ENCODE data around the gene PDILT.

The PDILT gene

DNA sequence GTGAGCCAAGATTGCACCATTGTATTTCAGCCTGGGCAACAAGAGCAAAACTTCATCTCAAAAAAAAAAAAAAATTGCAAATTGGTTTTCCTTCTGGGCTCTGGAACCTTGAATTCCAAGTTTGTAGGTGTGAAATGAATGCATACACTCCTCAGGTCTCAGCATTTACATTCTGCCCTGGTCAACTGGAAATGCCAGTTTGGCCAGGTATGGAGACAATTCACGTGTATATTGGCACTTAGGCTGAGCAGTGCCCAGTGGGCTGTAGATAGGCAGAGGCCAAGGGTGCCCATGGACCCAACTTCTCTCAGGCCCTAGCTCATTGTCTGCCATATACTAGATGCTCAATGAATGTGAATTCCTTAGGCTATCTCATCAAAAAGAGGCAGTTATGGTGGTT is 15.7 kb downstream of the PDILT start:
- no peak for DNase-seq (ENCODE audit: low read depth, low spot score)
- Histone ChIP-seq H3K27me3 (ENCODE audit: control insufficient read depth, insufficient read depth, low read length) (no peaks in the 10 kb centered on the region), H3K36me3 (ENCODE audit: control insufficient read depth, insufficient read depth, low read length) (no peaks in the 10 kb centered on the region), H3K9me3 (ENCODE audit: control insufficient read depth, insufficient read depth, low read length) (no peaks in the 10 kb centered on the region), H3K27ac (ENCODE audit: low read length) (no peak overlapping the region), H3K4me3 (ENCODE audit: low read length) (no peak overlapping the region), H3K4me1 (ENCODE audit: control insufficient read depth, insufficient read depth, low read length) (no peaks in the 10 kb centered on the region)
- WGBS (ENCODE audit: insufficient coverage, insufficient read length): no CpG with 5 or more reads among the region's 1 CpG

DNA sequence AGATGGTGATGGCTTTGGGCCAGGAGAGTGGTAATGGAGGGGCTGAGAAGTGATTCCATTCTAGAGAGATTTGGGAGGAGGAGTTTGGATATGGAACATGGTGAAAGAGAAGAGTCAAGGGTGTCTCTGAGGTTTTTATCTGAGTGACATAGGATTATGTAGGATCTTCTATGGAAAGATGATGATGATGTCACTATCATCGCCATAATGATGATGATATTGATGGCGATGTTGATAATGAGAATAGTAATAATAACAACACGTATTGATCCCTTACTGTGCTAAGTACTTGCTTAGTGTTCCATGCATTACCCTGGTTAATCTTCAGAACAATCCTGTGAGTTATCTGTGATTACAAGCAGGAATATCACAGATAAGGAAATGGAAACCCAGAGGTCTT is 16.6 kb downstream of the PDILT start:
- Histone ChIP-seq H3K4me1 (ENCODE audit: control insufficient read depth, insufficient read depth, low read length) (no peaks in the 10 kb centered on the region), H3K4me3 (ENCODE audit: low read length) (no peak overlapping the region), H3K27ac (ENCODE audit: low read length) (no peak overlapping the region), H3K36me3 (ENCODE audit: control insufficient read depth, insufficient read depth, low read length) (no peaks in the 10 kb centered on the region), H3K9me3 (ENCODE audit: control insufficient read depth, insufficient read depth, low read length) (no peaks in the 10 kb centered on the region), H3K27me3 (ENCODE audit: control insufficient read depth, insufficient read depth, low read length) (no peaks in the 10 kb centered on the region)
- no CpG with 5 or more reads among the region's 3 CpGs for WGBS (ENCODE audit: insufficient coverage, insufficient read length)
- no peak for DNase-seq (ENCODE audit: low read depth, low spot score)

DNA sequence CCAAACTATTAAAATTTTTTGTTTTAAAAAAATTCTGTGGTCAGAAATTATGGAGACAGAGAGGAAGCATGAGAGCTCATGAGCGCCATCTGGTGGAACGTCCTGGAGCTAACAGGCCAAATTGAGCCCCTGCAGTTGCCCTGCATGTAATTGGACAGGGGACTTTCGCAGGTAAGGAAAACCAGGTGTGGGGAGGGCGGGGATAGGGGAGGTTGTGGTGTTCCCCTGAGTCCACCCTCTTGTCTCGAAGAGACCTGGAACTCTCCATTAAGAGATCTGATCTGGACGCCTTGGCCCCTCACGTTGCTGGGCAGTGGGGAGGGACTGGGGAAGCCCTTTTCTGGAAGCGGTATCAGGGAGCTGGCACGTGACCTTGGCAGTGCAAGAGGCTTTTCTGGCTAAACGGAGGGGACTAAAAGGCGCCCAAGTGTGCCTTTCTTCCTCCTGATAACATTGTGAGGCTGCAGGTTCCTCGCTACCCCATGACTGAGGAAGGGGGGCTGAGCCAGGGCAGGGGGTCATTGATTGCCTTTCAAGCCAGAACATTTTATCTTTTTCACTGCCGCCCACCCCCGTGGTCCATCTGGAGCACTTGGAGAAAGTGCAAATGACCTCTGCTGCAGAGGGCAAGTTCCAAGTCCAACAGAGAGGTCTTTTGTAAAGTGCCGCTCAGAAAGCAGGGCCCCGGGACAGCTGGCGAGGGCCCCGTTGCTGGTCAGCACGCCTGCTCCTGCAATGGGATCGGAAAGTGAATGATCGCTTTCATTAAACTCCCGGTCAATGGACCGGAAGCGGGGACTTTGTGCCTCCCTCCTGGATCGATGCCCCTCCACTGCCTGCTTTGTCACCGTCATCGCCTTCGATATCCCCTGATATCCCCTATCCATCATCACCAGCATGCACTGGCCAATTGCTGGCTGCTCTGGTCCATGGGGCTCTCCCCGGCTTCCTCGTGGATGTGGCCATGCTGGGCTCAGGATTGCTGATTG is 18.4 kb downstream of the PDILT start:
- no CpG with 5 or more reads among the region's 30 CpGs for WGBS (ENCODE audit: insufficient coverage, insufficient read length)
- Histone ChIP-seq H3K4me3 (ENCODE audit: low read length) (peak overlapping the region; percentile 24; the same call in 1 of the 2 replicates), H3K27me3 (ENCODE audit: control insufficient read depth, insufficient read depth, low read length) (no peaks in the 10 kb centered on the region), H3K36me3 (ENCODE audit: control insufficient read depth, insufficient read depth, low read length) (no peaks in the 10 kb centered on the region), H3K4me1 (ENCODE audit: control insufficient read depth, insufficient read depth, low read length) (no peaks in the 10 kb centered on the region), H3K9me3 (ENCODE audit: control insufficient read depth, insufficient read depth, low read length) (no peaks in the 10 kb centered on the region), H3K27ac (ENCODE audit: low read length) (no peak overlapping the region)
- DNase-seq (ENCODE audit: low read depth, low spot score): peak; percentile 57

DNA sequence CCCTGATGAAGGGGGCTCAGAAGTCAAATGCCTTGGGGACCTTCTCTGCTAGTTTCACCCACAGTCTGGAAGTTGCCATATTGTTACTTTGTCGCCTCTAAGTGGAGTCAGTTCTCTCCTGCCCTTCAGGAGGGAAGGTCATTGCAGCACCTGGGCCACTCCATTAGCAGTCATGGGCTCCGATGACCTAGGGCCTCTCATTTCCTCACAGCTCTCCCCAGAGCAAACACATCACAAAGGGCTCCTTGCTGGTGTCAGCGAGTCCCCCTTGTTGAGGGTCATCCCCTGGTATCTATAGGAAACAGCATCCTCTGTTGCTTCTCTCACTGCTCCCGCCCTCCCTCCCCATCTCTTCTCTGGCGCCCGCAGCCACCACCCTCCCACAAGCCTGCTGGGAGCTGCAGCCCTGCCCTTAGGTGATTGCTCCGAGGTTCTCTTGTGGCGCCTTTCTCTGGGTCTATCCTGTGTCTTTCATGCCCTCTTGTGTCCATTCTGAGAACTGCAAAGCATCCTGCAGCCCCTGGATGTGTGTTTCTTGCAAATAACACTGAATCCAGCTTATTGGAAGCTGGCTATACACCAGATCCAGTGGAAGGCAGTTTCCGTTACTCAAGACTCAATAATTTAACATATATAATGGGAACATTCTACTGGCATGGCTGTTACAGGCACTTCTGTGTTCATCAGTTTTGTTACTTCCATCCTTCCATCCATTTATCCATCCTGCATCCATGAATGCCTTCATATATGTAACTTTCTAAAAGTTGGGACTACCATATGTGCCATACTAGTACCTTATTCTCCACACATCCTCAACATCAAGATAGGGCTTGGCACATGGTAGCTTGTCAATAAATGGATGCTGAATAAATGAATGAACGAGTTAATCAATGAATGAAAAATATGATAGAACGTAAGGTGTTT is 21.2 kb downstream of the PDILT start:
- peak; percentile 73 for DNase-seq (ENCODE audit: low read depth, low spot score)
- no peak overlapping the region for H3K27ac ChIP-seq (ENCODE audit: low read length)
- H3K4me1 ChIP-seq (ENCODE audit: control insufficient read depth, insufficient read depth, low read length): no peaks in the 10 kb centered on the region
- H3K4me3 ChIP-seq (ENCODE audit: low read length): no peak overlapping the region
- H3K9me3 ChIP-seq (ENCODE audit: control insufficient read depth, insufficient read depth, low read length): no peaks in the 10 kb centered on the region
- H3K27me3 ChIP-seq (ENCODE audit: control insufficient read depth, insufficient read depth, low read length): no peaks in the 10 kb centered on the region
- 100% methylated on average over 1 of the region's 11 CpGs for WGBS (ENCODE audit: insufficient coverage, insufficient read length)
- H3K36me3 ChIP-seq (ENCODE audit: control insufficient read depth, insufficient read depth, low read length): no peaks in the 10 kb centered on the region

DNA sequence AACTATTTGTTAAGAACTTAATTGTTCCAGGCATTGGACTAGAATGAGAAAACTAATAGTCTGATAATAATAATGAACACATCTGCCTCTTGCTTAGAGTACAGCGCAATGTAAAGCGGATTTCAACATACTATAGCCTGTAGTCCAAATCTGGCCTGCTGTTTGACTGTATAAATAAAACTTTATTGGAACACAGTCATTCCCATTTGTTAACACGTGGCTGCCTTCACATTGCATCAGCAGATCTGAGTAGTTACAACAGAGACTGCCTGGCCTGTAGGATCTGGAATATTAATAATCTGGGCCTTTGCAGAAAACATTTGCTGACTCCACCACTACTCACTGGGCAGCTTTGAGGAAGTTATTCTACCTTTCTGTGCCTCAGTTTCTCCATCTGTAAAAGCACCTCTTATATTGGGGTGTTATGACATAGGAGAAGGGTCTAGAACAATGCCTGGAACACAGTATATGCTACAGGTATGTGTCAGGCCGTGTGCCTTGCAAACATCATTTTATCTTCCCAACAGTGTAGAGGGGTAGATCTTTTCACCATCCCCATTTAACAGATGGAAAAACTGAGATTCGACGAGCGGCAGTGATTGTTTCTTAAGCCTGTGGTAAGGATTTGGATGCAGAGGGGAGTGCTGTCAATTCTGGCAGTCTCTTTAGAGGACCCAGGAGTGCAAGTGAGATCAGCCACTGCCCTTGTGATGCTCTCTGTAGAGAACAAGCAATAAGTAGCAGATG is 22.2 kb downstream of the PDILT start:
- H3K27me3 ChIP-seq (ENCODE audit: control insufficient read depth, insufficient read depth, low read length): no peaks in the 10 kb centered on the region
- DNase-seq (ENCODE audit: low read depth, low spot score): no peak
- H3K9me3 ChIP-seq (ENCODE audit: control insufficient read depth, insufficient read depth, low read length): no peaks in the 10 kb centered on the region
- no peak overlapping the region for H3K27ac ChIP-seq (ENCODE audit: low read length)
- no peak overlapping the region for H3K4me3 ChIP-seq (ENCODE audit: low read length)
- H3K4me1 ChIP-seq (ENCODE audit: control insufficient read depth, insufficient read depth, low read length): no peaks in the 10 kb centered on the region
- no peaks in the 10 kb centered on the region for H3K36me3 ChIP-seq (ENCODE audit: control insufficient read depth, insufficient read depth, low read length)
- WGBS (ENCODE audit: insufficient coverage, insufficient read length): no CpG with 5 or more reads among the region's 7 CpGs

DNA sequence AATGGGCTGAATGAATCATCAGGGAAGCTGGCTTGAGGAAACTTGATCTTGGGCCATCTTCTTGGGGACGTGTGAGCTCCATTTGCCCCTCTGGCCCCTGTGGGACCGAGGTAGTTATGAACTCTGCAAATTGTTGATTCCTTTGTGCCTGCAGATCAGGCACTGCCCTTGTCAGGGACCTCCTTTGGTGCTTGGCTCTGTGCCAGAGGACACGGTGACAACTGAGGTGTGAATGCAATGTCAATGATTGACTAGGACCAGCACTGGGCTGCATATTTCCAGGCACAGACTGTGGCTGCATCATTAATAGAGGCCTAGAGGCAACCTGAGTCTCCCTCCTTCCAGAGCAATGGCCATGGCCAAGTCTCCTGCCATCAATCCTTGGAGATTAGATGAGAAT is 23.8 kb downstream of the PDILT start:
- DNase-seq (ENCODE audit: low read depth, low spot score): no peak
- no CpG with 5 or more reads among the region's 3 CpGs for WGBS (ENCODE audit: insufficient coverage, insufficient read length)

DNA sequence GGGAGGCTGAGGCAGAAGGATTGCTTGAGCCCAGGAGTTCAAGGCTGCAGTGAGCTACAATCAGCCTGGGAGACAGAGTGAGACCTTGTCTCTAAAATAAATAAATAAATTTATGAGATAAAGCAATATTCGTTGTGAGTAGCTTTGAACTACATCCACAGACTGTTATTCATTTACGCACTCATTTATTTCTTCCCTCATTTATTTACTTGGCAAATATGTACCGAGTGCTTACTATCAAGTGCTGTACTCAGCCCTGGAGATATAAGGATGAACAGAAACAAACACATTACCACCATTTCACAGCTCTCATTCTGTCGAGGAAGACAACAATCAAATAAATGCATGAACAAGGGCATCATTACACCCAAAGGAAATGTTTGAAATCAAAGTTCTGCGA is 27.4 kb downstream of the PDILT start:
- H3K4me3 ChIP-seq (ENCODE audit: low read length): no peak overlapping the region
- no peaks in the 10 kb centered on the region for H3K36me3 ChIP-seq (ENCODE audit: control insufficient read depth, insufficient read depth, low read length)
- H3K4me1 ChIP-seq (ENCODE audit: control insufficient read depth, insufficient read depth, low read length): no peaks in the 10 kb centered on the region
- no CpG with 5 or more reads among the region's 5 CpGs for WGBS (ENCODE audit: insufficient coverage, insufficient read length)
- H3K27ac ChIP-seq (ENCODE audit: low read length): no peak overlapping the region
- no peak for DNase-seq (ENCODE audit: low read depth, low spot score)
- no peaks in the 10 kb centered on the region for H3K9me3 ChIP-seq (ENCODE audit: control insufficient read depth, insufficient read depth, low read length)
- no peaks in the 10 kb centered on the region for H3K27me3 ChIP-seq (ENCODE audit: control insufficient read depth, insufficient read depth, low read length)

More for the DNA sequence above, 23.8 kb downstream of the PDILT start:
- H3K27ac ChIP-seq (ENCODE audit: low read length): no peak overlapping the region
- no peaks in the 10 kb centered on the region for H3K4me1 ChIP-seq (ENCODE audit: control insufficient read depth, insufficient read depth, low read length)
- H3K9me3 ChIP-seq (ENCODE audit: control insufficient read depth, insufficient read depth, low read length): no peaks in the 10 kb centered on the region
- H3K27me3 ChIP-seq (ENCODE audit: control insufficient read depth, insufficient read depth, low read length): no peaks in the 10 kb centered on the region
- H3K4me3 ChIP-seq (ENCODE audit: low read length): no peak overlapping the region
- H3K36me3 ChIP-seq (ENCODE audit: control insufficient read depth, insufficient read depth, low read length): no peaks in the 10 kb centered on the region

DNA sequence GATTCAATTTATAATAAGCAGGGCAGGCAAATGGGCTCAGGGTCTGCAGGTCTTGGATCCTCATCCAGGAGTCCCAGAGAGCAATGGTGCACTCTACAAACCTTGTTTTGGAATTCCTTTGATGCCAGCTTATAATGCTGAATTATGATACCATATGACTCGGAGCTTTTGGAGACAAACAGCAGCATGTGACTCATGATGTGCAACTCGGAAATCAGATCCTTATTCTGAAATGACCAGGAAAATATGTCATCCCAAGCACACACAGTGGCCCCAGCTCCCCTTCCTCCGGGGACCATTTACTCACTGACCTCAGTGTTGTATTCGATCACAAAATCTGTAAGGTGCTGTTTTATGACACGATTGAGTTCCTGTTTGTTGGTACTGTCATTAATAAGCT is 31.8 kb downstream of the PDILT start:
- Histone ChIP-seq H3K27me3 (ENCODE audit: control insufficient read depth, insufficient read depth, low read length) (no peaks in the 10 kb centered on the region), H3K36me3 (ENCODE audit: control insufficient read depth, insufficient read depth, low read length) (no peaks in the 10 kb centered on the region), H3K9me3 (ENCODE audit: control insufficient read depth, insufficient read depth, low read length) (no peaks in the 10 kb centered on the region), H3K4me3 (ENCODE audit: low read length) (no peak overlapping the region), H3K27ac (ENCODE audit: low read length) (no peak overlapping the region), H3K4me1 (ENCODE audit: control insufficient read depth, insufficient read depth, low read length) (no peaks in the 10 kb centered on the region)
- DNase-seq (ENCODE audit: low read depth, low spot score): no peak
- WGBS (ENCODE audit: insufficient coverage, insufficient read length): no CpG with 5 or more reads among the region's 5 CpGs

DNA sequence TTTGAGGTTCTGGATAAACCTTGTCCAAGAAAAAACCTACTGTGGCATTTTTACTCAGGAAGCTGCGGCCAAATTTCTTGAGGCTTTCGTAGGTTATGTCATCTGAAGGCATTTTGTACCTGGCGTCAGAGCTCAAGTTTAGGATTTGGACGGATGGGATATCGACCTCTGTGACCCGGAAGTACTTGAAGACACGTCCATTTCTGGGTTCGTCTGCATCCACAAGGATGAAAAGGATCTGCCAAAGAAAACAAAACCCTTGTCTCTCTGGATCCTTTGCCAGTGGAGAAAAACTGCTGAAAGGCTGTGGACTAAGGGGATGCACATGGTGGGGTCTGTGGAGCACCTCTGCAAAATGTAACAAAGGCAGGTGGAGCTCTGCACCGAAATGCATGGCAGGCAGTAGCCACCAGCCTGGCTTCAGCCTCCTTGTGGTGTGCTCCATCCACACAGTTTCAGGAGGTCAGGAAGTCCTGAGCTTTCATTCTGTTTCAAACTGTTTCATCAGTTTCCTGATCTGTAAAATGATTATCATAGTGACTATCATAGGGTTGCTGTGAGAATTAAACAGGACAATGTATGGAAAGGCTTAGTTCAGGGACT is 35.0 kb downstream of the PDILT start:
- Histone ChIP-seq H3K27ac (ENCODE audit: low read length) (no peak overlapping the region), H3K36me3 (ENCODE audit: control insufficient read depth, insufficient read depth, low read length) (no peaks in the 10 kb centered on the region), H3K4me1 (ENCODE audit: control insufficient read depth, insufficient read depth, low read length) (no peaks in the 10 kb centered on the region), H3K4me3 (ENCODE audit: low read length) (no peak overlapping the region), H3K9me3 (ENCODE audit: control insufficient read depth, insufficient read depth, low read length) (no peaks in the 10 kb centered on the region), H3K27me3 (ENCODE audit: control insufficient read depth, insufficient read depth, low read length) (no peaks in the 10 kb centered on the region)
- DNase-seq (ENCODE audit: low read depth, low spot score): no peak
- WGBS (ENCODE audit: insufficient coverage, insufficient read length): no CpG with 5 or more reads among the region's 9 CpGs

Measured in iPS DF 6.9 (cell line).